Keratinocyte (primary cell): ENCODE data around the gene TMPRSS2. TPM values are rescaled to one million over a fixed set of nuclear protein-coding genes. Genes with fewer than 3 reads are reported as not detected.

Experiments used
- DNase-seq: peaks from one replicate; pipeline ENCODE4 v3.0.0-alpha.2; 2011; ENCODE audit warnings: low read depth, missing footprints, low spot score
- FAIRE-seq: peaks from 2 replicates; lab custom pipeline; 2011; peaks lifted over from hg19 to GRCh38; lab: Jason Lieb, UNC
- H2AFZ ChIP-seq: 2 replicates; pipeline ENCODE4 v1.6.0; 2012; ENCODE audit warnings: low read length, control low read depth, inconsistent platforms; ENCODE audit not compliant: control insufficient read depth
- H3K27ac ChIP-seq: 2 replicates; pipeline ENCODE4 v1.5.1; 2011; ENCODE audit warnings: low read length; ENCODE audit not compliant: control insufficient read depth, insufficient read depth
- H3K27me3 ChIP-seq: 3 replicates; pipeline ENCODE4 v1.6.0; 2011; ENCODE audit warnings: low read length; ENCODE audit not compliant: control insufficient read depth, insufficient read depth; ENCODE audit errors: extremely low read depth
- H3K36me3 ChIP-seq, 2 experiments: 2 replicates in 1 of 2; 3 replicates in 1 of 2; pipeline ENCODE4 v1.5.1; 2011; ENCODE audit warnings: low read length in 2 of 2, mild to moderate bottlenecking in 1 of 2; ENCODE audit not compliant: control insufficient read depth in 2 of 2, insufficient read depth in 2 of 2; ENCODE audit errors: extremely low read depth in 1 of 2
- H3K4me1 ChIP-seq: 3 replicates; pipeline ENCODE4 v1.5.1; 2011; ENCODE audit warnings: low read length; ENCODE audit not compliant: control insufficient read depth, insufficient read depth; ENCODE audit errors: extremely low read depth
- H3K4me2 ChIP-seq: 3 replicates; pipeline ENCODE4 v1.6.0; 2011; ENCODE audit warnings: low read depth, low read length; ENCODE audit not compliant: control insufficient read depth, insufficient read depth; ENCODE audit errors: extremely low read depth
- H3K4me3 ChIP-seq, 3 experiments: fragments of 200-600 bp in 1 of 3; sonication (generic) in 1 of 3; 2 replicates in 2 of 3; 3 replicates in 1 of 3; pipeline ENCODE4 v1.5.1; 2011 to 2016; ENCODE audit warnings: low read length in 3 of 3, mild to moderate bottlenecking in 3 of 3, control low read depth in 2 of 3, inconsistent platforms in 1 of 3, low read depth in 1 of 3, mixed read lengths in 1 of 3, mixed run types in 1 of 3, moderate library complexity in 1 of 3; ENCODE audit not compliant: control insufficient read depth in 2 of 3, insufficient read depth in 2 of 3; ENCODE audit errors: extremely low read depth in 1 of 3
- H3K79me2 ChIP-seq: 2 replicates; pipeline ENCODE4 v1.6.0; 2012; ENCODE audit warnings: low read length; ENCODE audit not compliant: control insufficient read depth, insufficient read depth
- H3K9ac ChIP-seq: 3 replicates; pipeline ENCODE4 v1.6.0; 2011; ENCODE audit warnings: low read length; ENCODE audit not compliant: control insufficient read depth, insufficient read depth; ENCODE audit errors: extremely low read depth
- H3K9me1 ChIP-seq: 3 replicates; pipeline ENCODE4 v1.6.0; 2011; ENCODE audit warnings: low read length; ENCODE audit not compliant: control insufficient read depth, insufficient read depth; ENCODE audit errors: extremely low read depth
- H3K9me3 ChIP-seq: 2 replicates; pipeline ENCODE4 v1.5.1; 2012; ENCODE audit warnings: low read depth, low read length; ENCODE audit not compliant: control insufficient read depth
- H4K20me1 ChIP-seq: 3 replicates; pipeline ENCODE4 v1.6.0; 2011; ENCODE audit warnings: low read length; ENCODE audit not compliant: control insufficient read depth, insufficient read depth; ENCODE audit errors: extremely low read depth
- CTCF ChIP-seq, 3 experiments: IDR thresholded peaks in 1 of 3; conservative IDR thresholded peaks in 1 of 3; optimal IDR thresholded peaks in 1 of 3; 2 replicates in 2 of 3; 3 replicates in 1 of 3; pipeline versions ENCODE3 to v1.5.1; 2011; ENCODE audit warnings: low read length in 3 of 3, mild to moderate bottlenecking in 3 of 3, moderate library complexity in 2 of 3, control low read depth in 1 of 3, inconsistent platforms in 1 of 3; ENCODE audit not compliant: insufficient read depth in 2 of 3; ENCODE audit errors: extremely low read depth in 1 of 3
- EZH2 ChIP-seq: IDR thresholded peaks from one replicate; pipeline ENCODE4 v1.6.1; 2012; ENCODE audit warnings: inconsistent platforms, mild to moderate bottlenecking, low read length, moderate library complexity
- dilution Hi-C: fragments of 300-500 bp; cut with MboI; formaldehyde crosslinking; loops from one replicate; pipeline ENCODE4 v1.7.0; 2020; ENCODE audit warnings: low sequenced_read_pairs; ENCODE audit not compliant: extremely low pct_ligation_motif_present
- polyA plus RNA-seq, 5 experiments: library from polyadenylated mRNA; depleted of rRNA in 3 of 5; stranded (reverse) in 3 of 5; stranded (forward) in 1 of 5; unstranded in 1 of 5; fragments of >200 nt; gene quantifications; 1 replicate in 1 of 5; 2 replicates in 3 of 5; 3 replicates in 1 of 5; pipeline versions ENCODE4 v1.2.1 to v1.2.3, GENCODE V29; 2011 to 2012; ENCODE audit warnings: missing spikeins in 2 of 5, low read depth in 1 of 5, low replicate concordance in 1 of 5

Gene TMPRSS2
- polyA plus RNA-seq, 1 donor (not counting 4 experiments of a cell fraction or from before 2014, with no cell fraction given): not detected

GRCh38 chr21:41435706-41436105 is 72.3 kb downstream of the TMPRSS2 start:
- dilution Hi-C loops: no loop called here
- Histone ChIP-seq H3K9me1 (no peaks in the 10 kb centered on the region), H3K9ac (no peak overlapping the region), H3K36me3 (peaks cover 19 to 61% of the 10 kb centered on the region in 2 experiments), H3K27me3 (no peaks in the 10 kb centered on the region), H2AFZ (no peak overlapping the region), H3K4me2 (no peak overlapping the region), H3K4me1 (no peaks in the 10 kb centered on the region), H3K27ac (no peak overlapping the region), H3K9me3 (no peaks in the 10 kb centered on the region), H3K79me2 (no peaks in the 10 kb centered on the region), H3K4me3 (no peak overlapping the region), H4K20me1 (no peaks in the 10 kb centered on the region)
- DNase-seq (no peak), FAIRE-seq (no peak)
- TF ChIP-seq EZH2 (no peak), CTCF (optimal IDR thresholded peaks at IDR 0.05 in 1 of 3, IDR thresholded peaks at IDR 0.05 in 1 of 3, conservative IDR thresholded peaks at IDR 0.05 in 1 of 3; ENCODE audit: extremely low read depth in 1 of 3, insufficient read depth in 2 of 3, low read length in 3 of 3) (no peak)

- no peaks in the 10 kb centered on the region for H4K20me1 ChIP-seq
- no peak overlapping the region for H3K27ac ChIP-seq
- dilution Hi-C loops: no loop called here
- no peaks in the 10 kb centered on the region for H3K79me2 ChIP-seq
- no peak overlapping the region for H2AFZ ChIP-seq
- no peak for FAIRE-seq
- H3K27me3 ChIP-seq: no peaks in the 10 kb centered on the region
- no peaks in the 10 kb centered on the region for H3K9me3 ChIP-seq
- no peak for TF ChIP-seq CTCF (optimal IDR thresholded peaks at IDR 0.05 in 1 of 3, IDR thresholded peaks at IDR 0.05 in 1 of 3, conservative IDR thresholded peaks at IDR 0.05 in 1 of 3; ENCODE audit: extremely low read depth in 1 of 3, insufficient read depth in 2 of 3, low read length in 3 of 3)
- TF ChIP-seq EZH2: no peak
- no peak overlapping the region for H3K9ac ChIP-seq
- H3K9me1 ChIP-seq: no peaks in the 10 kb centered on the region
- no peak overlapping the region for H3K4me2 ChIP-seq
- H3K4me3 ChIP-seq: no peak overlapping the region
- DNase-seq: no peak
- H3K36me3 ChIP-seq: peaks cover 19 to 54% of the 10 kb centered on the region in 2 experiments
- no peaks in the 10 kb centered on the region for H3K4me1 ChIP-seq
Observed at GRCh38 chr21:41433566-41433965, 74.4 kb downstream of the TMPRSS2 start.
